HG03045 (cell line): ENCODE data around the gene TXNDC8.

Experiments
- ATAC-seq: cut with Tn5 transposase; IDR thresholded peaks from one replicate; pipeline ENCODE4 v1.9.1; 2021; ENCODE audit warnings: mild to moderate bottlenecking, moderate library complexity; ENCODE audit not compliant: unreplicated experiment

The TXNDC8 gene

DNA sequence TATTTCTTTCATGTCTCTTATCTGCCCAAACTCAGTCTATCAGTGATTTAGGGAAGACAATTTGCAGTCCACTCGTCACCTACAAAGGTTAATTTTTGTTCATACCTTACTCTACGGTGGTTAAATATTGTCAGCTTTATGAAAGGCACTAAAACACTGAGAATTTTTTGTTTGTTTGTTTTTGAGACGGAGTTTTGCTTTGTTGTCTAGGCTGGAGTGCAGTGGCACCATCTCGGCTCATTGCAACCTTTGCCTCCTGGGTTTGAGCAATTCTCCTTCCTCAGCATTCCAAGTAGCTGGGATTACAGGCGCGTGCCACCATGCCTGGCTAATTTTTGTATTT, 55.0 kb downstream of the TXNDC8 start:
- ATAC-seq = no peak

DNA sequence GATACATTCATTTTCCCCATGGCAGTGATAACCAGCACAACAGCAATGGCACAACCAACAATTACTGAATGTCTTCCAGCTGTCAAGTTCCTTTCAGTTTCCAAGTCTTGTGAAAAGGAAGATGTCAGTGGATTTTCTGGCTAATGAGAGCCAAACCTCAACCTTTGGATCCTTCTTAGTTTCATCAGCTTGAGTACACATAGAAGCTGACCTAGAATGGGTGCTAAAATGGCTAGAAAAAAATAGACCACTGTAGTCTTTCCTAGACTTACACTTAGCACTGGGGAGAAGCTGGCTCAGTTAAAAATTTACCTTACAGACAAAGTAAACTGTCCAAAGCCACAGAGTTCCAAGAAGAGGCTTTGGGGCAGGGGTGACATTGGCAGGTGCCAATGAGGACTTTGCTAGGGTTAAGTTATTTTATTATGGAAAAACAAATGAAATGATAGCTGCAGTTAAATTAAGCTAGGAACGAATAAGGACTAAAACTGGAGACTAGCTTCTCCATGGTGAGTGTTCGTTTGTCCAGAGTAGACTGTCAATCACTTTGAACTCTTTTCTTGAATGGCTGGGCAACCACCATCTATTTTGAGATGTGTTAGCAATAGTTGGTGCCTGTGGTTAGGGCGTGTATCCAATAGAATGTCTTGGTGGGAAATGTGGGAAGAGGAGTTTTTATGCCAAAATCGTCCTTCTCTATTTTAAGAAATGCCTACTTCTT, 55.5 kb downstream of the TXNDC8 start:
- ATAC-seq = no peak

GRCh38 chr9:110278080-110278707, 59.5 kb downstream of the TXNDC8 start:
- ATAC-seq = no peak

- ATAC-seq = no peak
Measured at GRCh38 chr9:110276781-110277180, 60.9 kb downstream of the TXNDC8 start.

DNA sequence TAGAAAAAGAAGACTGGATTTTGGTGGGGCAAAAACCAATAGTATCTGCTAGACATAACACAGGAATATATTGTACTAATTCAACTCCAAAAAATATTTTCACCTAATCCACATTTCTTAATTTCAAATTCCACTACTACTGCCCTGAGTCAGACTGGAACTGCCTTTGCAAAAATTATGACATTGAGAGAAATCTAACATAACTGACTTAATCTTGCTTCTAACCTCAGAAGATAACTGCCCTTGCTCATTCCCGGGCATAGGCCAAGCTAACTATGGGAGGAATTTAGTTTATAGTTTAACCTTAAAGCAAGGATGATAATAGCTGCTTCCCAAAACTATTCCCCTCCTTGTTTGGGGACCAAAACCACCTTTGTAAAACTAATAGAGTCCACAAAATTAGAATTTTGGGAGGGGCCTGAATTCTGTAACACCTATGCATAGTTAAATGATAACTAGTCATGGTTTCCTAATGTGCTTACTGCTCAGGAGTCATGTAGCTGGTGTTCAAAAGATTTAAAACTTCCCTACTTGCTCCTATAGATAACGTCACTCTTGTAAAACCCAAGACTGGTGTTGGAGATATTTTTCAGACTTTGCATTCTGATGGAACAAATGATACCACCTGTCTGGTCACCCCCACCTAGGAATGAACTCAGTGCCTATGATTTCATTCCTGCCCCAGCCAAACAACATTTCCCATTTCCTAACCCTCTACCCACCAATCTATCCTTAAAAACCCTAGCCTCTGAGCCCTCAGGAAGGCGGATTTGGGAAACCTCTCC, 67.3 kb downstream of the TXNDC8 start:
- no peak for ATAC-seq

GRCh38 chr9:110266795-110267194, 70.9 kb downstream of the TXNDC8 start:
- no peak for ATAC-seq

DNA sequence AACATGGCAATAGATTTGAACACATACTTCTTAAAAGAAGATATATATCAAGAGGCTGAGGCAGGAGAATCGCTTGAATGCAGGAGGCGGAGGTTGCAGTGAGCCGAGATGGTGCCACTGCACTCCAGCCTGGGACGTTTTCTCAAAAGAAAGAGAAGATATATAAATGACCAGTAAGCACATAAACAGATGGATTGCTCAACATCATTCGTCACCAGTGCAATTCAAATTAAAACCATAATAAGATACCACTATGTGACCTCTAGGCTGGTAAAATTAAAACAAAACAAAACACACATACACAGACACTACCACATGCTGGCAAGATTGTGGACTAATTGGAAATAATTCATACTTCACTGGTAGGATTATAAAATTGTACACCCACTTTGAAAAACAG, 76.0 kb downstream of the TXNDC8 start:
- ATAC-seq = no peak

DNA sequence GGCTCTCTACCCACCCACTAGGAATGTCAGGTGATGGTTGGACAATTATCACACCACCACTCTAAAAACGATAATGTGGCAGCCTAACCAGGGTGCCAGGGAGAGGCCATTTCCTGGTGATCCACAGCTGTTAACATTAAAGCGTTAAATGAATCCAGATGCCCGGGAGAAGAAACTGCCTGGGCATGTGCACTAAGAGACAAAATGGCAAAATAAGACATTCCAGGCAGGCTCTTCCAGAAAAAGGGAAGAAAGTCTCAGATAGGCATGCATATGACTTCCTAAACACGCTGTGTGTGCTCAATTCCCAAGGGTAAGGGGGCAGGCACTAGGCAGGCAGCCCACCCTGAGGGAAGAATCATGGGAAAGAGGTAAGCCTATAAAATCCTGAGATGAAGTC, 76.8 kb downstream of the TXNDC8 start:
- ATAC-seq = no peak

- no peak for ATAC-seq
Measured at GRCh38 chr9:110259566-110259965, 78.1 kb downstream of the TXNDC8 start.

DNA sequence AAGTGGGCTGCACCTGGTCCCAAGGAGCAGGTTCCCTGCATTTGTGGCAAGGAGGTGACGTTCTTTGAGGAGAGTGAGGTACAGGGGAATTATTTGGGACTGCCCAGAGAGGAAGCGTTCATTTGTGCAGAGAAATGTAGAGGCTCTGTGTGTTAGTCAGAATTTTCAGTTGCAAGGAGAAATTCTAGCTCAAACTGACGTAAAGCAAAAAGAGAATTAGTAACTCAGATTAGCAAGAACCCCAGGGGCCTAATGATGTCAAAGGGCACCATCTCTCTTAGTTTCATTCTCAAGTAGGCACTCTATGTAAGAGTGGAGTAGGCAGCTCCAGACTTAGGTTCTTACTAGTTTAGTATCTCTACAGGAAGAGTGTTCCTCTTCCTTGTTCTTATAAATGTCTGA, 79.0 kb downstream of the TXNDC8 start:
- no peak for ATAC-seq

DNA sequence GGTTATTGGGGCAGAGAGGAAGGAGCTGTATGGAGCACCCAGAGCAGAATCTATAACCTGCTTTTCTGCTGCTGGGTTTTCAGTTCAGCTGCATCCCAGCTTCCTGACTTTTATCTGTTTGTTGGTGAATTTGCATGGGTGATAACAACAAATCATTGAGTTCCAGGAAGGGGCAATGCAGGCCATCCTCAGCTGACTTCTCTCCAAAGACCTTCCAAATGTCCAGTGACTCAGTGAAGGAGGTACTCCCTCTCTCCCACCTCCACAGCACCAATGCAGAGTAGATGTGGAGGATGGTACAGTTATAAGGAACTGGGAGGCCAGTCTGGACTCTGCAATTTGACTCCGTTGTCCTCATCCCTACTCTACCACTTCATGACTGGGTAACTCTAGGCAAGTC, 79.7 kb downstream of the TXNDC8 start:
- ATAC-seq = no peak

- no peak for ATAC-seq
Measured at GRCh38 chr9:110257097-110257841, 80.4 kb downstream of the TXNDC8 start.

DNA sequence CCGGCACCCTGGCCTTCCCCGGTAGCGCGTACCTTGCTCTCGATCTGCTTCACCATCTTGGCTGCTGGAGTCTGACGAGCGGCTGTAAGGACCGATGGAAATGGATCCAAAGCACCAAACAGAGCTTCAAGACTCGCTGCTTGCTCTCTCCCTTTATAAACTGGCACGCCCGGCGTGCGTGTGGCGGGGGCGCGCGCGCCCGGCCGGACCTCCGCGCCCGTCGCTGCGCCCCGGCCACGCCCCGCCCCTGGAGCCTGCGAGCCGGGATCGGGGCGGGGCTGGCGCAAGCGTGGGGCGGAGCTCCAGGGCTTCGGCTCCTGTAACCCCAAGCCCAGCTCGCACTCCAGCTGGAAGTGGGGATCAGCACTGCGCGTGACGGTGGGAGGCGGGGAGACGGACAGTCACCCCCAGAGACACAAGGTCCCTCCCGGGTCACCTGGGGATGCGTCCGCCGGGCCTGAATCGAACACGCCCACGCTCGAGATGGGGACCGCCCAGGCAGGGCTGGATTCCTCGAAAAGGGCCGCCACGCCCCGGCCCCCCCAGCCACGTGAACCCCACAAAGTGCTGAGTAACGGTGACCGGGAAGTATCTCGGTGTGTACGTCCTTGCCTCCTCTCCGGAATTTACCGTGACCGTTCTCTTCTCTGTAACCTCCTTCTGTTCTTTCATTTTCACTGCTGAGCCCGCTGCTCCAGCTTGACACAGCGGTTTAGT, 81.1 kb downstream of the TXNDC8 start, which contains the start of gene TXN:
TSS of gene TXN (minus strand) at position 128 of the 717 bp plus-strand sequence. CDS start at position 56, 72 bp downstream.
- ATAC-seq = peak; percentile 74

DNA sequence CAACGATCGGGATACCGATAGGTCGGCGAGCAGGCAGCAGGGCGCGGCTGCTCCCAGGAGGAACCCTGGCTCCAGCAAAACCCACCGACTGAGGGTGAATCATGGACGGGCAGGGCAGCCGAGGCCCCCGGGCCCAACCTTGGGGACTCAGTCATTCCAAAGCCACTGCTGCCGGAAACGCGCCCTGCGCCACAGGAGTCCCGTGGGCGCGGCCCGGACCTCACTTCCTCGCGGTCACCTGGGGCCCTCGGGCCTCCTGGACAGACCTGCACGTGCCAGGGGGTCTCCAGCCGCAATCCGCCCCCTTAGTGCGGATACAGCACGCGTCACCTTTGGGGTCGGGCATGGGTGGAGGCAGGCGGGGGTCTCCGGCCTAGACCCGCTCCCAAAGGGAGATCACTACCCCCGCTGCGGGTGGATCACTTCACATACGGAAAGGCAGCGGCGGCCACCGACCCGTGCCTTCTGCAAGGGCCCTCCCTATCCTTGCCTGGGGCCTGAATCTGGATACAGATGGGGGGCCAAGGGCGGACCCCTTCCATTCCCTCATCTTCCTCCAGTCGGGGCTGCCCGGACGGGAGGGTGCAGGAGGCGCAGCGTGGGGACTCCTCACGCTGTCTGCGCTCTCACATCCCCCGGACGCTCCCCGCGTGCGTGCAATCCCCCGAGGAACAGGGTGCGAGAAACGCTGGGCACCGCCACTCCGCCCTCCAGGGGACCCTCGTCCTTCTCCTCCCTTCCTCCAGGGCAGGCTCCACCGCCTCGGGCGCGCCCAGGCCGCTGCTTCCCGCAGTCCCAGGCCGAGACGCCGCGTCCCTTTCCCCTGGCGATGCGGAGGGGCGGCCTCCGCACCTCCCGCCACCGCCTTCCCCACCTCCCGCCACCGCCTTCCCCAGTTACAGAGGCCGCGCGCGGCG, 81.9 kb downstream of the TXNDC8 start:
- ATAC-seq = peak; percentile 18

DNA sequence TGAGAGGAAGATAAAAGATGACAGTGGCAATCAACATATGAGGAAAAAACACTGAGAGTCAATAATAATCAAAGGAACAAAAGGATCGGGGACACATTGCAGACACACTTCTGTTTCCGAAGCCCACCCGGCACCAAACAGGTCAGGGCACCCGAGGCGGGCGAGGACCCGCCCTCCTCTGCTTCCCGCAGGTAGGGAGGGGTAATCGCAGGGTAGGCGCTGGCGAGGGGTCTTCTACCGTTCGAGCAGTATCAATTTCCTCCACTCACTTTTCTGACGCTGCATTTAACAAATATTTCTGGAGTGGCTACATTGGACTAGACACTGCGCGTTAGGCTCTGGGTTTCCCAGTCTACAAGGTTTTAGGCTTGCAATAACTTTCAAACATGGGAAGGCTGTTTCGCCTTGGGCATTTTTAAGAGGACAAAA, 82.6 kb downstream of the TXNDC8 start:
- ATAC-seq = no peak

GRCh38 chr9:110254500-110254899, 83.2 kb downstream of the TXNDC8 start:
- no peak for ATAC-seq
